ENCODE results near the gene PIP5K1C. TPM values are rescaled to one million over a fixed set of nuclear protein-coding genes. Genes with fewer than 3 reads are reported as not detected.

The PIP5K1C gene
- total RNA-seq, 2 donors from 2014 or later, result 16.6 to 30.7 TPM

- H3K27me3 ChIP-seq, result no peaks in the 10 kb centered on the region
- intact Hi-C loops (cut with DNase I), result no loop called here
- WGBS, 2 donors, result 89% methylated on average over 12 of the region's 20 CpGs; no CpG with 5 or more reads in 1 of the 2 donors
- no peak for DNase-seq
- no peak for ATAC-seq
- H3K9me3 ChIP-seq, result no peaks in the 10 kb centered on the region
- no peaks in the 10 kb centered on the region for H3K4me1 ChIP-seq
- H3K4me3 ChIP-seq, result no peak overlapping the region
- TF ChIP-seq CTCF (IDR thresholded peaks at IDR 0.05) (no peak), POLR2A (IDR thresholded peaks at IDR 0.05) (no peak)
- H3K27ac ChIP-seq, result no peak overlapping the region
- H3K36me3 ChIP-seq (replicated peaks in 1 of 2; ENCODE audit: insufficient read depth in 1 of 2, low read depth in 2 of 2), result peaks cover 0 to 5% of the 10 kb centered on the region in 2 donors
These were observed 63.3 kb downstream of the PIP5K1C start for GRCh38 chr19:3636962-3637361.

- 86% methylated on average over 20 of the region's 20 CpGs; no CpG with 5 or more reads in 1 of the 2 donors for WGBS, 2 donors
These were observed 63.8 kb downstream of the PIP5K1C start for GRCh38 chr19:3636506-3636905.

GRCh38 chr19:3634496-3635045, 65.7 kb downstream of the PIP5K1C start:
- DNase-seq (no peak), ATAC-seq (no peak)
- 92 to 98% methylated on average over 14 to 19 of the region's 19 CpGs for WGBS, 2 donors
- Histone ChIP-seq H3K9me3 (no peaks in the 10 kb centered on the region), H3K4me1 (no peaks in the 10 kb centered on the region), H3K4me3 (no peak overlapping the region), H3K27ac (no peak overlapping the region), H3K36me3 (replicated peaks in 1 of 2; ENCODE audit: insufficient read depth in 1 of 2, low read depth in 2 of 2) (peaks cover 0 to 5% of the 10 kb centered on the region in 2 donors), H3K27me3 (no peaks in the 10 kb centered on the region)
- intact Hi-C loops (cut with DNase I), result no loop called here
- no peak for TF ChIP-seq POLR2A (IDR thresholded peaks at IDR 0.05)
- no peak for TF ChIP-seq CTCF (IDR thresholded peaks at IDR 0.05)

More at GRCh38 chr19:3636506-3636905, 63.8 kb downstream of the PIP5K1C start:
- intact Hi-C loops (cut with DNase I), result no loop called here
- Histone ChIP-seq H3K27ac (no peak overlapping the region), H3K9me3 (no peaks in the 10 kb centered on the region), H3K27me3 (no peaks in the 10 kb centered on the region), H3K4me1 (no peaks in the 10 kb centered on the region), H3K4me3 (no peak overlapping the region), H3K36me3 (replicated peaks in 1 of 2; ENCODE audit: insufficient read depth in 1 of 2, low read depth in 2 of 2) (peaks cover 0 to 5% of the 10 kb centered on the region in 2 donors)
- TF ChIP-seq POLR2A (IDR thresholded peaks at IDR 0.05) (no peak), CTCF (IDR thresholded peaks at IDR 0.05) (no peak)
- DNase-seq (no peak), ATAC-seq (no peak)

- Histone ChIP-seq H3K4me3 (no peak overlapping the region), H3K4me1 (no peaks in the 10 kb centered on the region), H3K27ac (no peak overlapping the region), H3K36me3 (replicated peaks in 1 of 2; ENCODE audit: insufficient read depth in 1 of 2, low read depth in 2 of 2) (peaks cover 0 to 5% of the 10 kb centered on the region in 2 donors), H3K27me3 (no peaks in the 10 kb centered on the region), H3K9me3 (no peaks in the 10 kb centered on the region)
- 73 to 90% methylated on average over 5 to 22 of the region's 22 CpGs for WGBS, 2 donors
- DNase-seq, result no peak
- intact Hi-C loops (cut with DNase I), result no loop called here
- no peak for TF ChIP-seq CTCF (IDR thresholded peaks at IDR 0.05)
- no peak for TF ChIP-seq POLR2A (IDR thresholded peaks at IDR 0.05)
- no peak for ATAC-seq
These were observed 66.7 kb downstream of the PIP5K1C start for GRCh38 chr19:3633559-3633988.

Data from body of pancreas (tissue), 4 donors.